H1 (cell line): ENCODE measurements around the gene CDCA3. TPM values are rescaled to one million over a fixed set of nuclear protein-coding genes. Genes with fewer than 3 reads are reported as not detected.

Experiments used
- CTCF ChIA-PET: fragments of 300-600 bp; sonication (Branson Sonifier 250); formaldehyde crosslinking; loops from one replicate; lab custom pipeline; 2021; ENCODE audit not compliant: partially characterized antibody; lab: Charles Lee
- POLR2A ChIA-PET: fragments of 300-600 bp; sonication (Branson Sonifier 250); formaldehyde crosslinking; loops from one replicate; lab custom pipeline; 2021; ENCODE audit warnings: inconsistent platforms; ENCODE audit not compliant: partially characterized antibody; lab: Charles Lee
- DNase-seq, 2 experiments: peaks; one replicate each; pipeline versions ENCODE4 v3.0.0 to v3.0.0-alpha.2; 2010 to 2022; ENCODE audit warnings: low spot score in 2 of 2, low read depth in 1 of 2, mixed read lengths in 1 of 2
- FAIRE-seq: peaks from 2 replicates; lab custom pipeline; 2011; peaks lifted over from hg19 to GRCh38; lab: Jason Lieb, UNC
- H2AFZ ChIP-seq: 2 replicates; pipeline ENCODE4 v1.8.1; 2012; ENCODE audit warnings: low read length, inconsistent platforms
- H2AK5ac ChIP-seq: 2 replicates; pipeline ENCODE4 v1.6.1; 2013; ENCODE audit warnings: low read depth, low read length
- H2BK120ac ChIP-seq: replicated peaks from 2 replicates; pipeline ENCODE3; 2013; ENCODE audit warnings: low read depth, low read length, inconsistent platforms
- H2BK12ac ChIP-seq: 2 replicates; pipeline ENCODE4 v1.6.1; 2013; ENCODE audit warnings: low read depth, low read length
- H2BK15ac ChIP-seq: 2 replicates; pipeline ENCODE4 v1.6.1; 2013; ENCODE audit warnings: low read length
- H2BK20ac ChIP-seq: 2 replicates; pipeline ENCODE4 v1.6.1; 2013; ENCODE audit warnings: low read length
- H2BK5ac ChIP-seq: 2 replicates; pipeline ENCODE4 v1.6.1; 2013; ENCODE audit warnings: low read depth, low read length
- H3K14ac ChIP-seq: 2 replicates; pipeline ENCODE4 v1.6.1; 2013; ENCODE audit warnings: inconsistent platforms; ENCODE audit not compliant: insufficient read length
- H3K18ac ChIP-seq: 2 replicates; pipeline ENCODE4 v1.6.1; 2013; ENCODE audit warnings: low read length; ENCODE audit errors: extremely low read depth
- H3K23ac ChIP-seq: 2 replicates; pipeline ENCODE4 v1.6.1; 2013; ENCODE audit warnings: inconsistent platforms; ENCODE audit not compliant: insufficient read length
- H3K23me2 ChIP-seq: 2 replicates; pipeline ENCODE4 v1.6.1; 2013; ENCODE audit warnings: low read depth, low read length
- H3K27ac ChIP-seq: 2 replicates; pipeline ENCODE4 v1.6.1; 2011; ENCODE audit warnings: low read depth, low read length, inconsistent platforms
- H3K27me3 ChIP-seq, 4 experiments: replicated peaks in 1 of 4; 1 replicate in 1 of 4; 2 replicates in 3 of 4; pipeline versions ENCODE4 v1.6.1 to v1.8.1; 2011 to 2013; ENCODE audit warnings: low read length in 3 of 4, mild to moderate bottlenecking in 3 of 4, inconsistent platforms in 2 of 4, mixed read lengths in 2 of 4, moderate library complexity in 1 of 4; ENCODE audit not compliant: control insufficient read depth in 3 of 4, insufficient read depth in 3 of 4; ENCODE audit errors: extremely low read depth in 1 of 4
- H3K36me3 ChIP-seq, 4 experiments: 2 replicates each; pipeline versions ENCODE4 v1.6.1 to v1.8.1; 2011 to 2013; ENCODE audit warnings: mild to moderate bottlenecking in 4 of 4, low read length in 3 of 4, moderate library complexity in 2 of 4, control low read depth in 1 of 4, inconsistent platforms in 1 of 4; ENCODE audit not compliant: insufficient read depth in 4 of 4, control insufficient read depth in 2 of 4
- H3K4ac ChIP-seq: replicated peaks from 2 replicates; pipeline ENCODE3; 2013; ENCODE audit warnings: low read length, low read depth, mixed read lengths, inconsistent platforms; ENCODE audit not compliant: insufficient read length
- H3K4me1 ChIP-seq, 4 experiments: replicated peaks in 1 of 4; 1 replicate in 1 of 4; 2 replicates in 3 of 4; pipeline versions ENCODE4 v1.6.1 to v1.8.1; 2011 to 2013; ENCODE audit warnings: low read length in 3 of 4, inconsistent platforms in 2 of 4, mixed read lengths in 1 of 4; ENCODE audit not compliant: insufficient read depth in 4 of 4, control insufficient read depth in 3 of 4
- H3K4me2 ChIP-seq, 2 experiments: 2 replicates each; pipeline versions ENCODE4 v1.6.1 to v1.8.1; 2011 to 2013; ENCODE audit warnings: low read depth in 2 of 2, low read length in 2 of 2, control low read depth in 1 of 2, inconsistent platforms in 1 of 2, mild to moderate bottlenecking in 1 of 2; ENCODE audit not compliant: insufficient read depth in 1 of 2
- H3K4me3 ChIP-seq, 4 experiments: fragments of 200-600, 300-600 bp in 1 of 4; sonication (generic), shearing (Covaris generic), sonication (Bioruptor Twin) in 1 of 4; 2 replicates each; pipeline versions ENCODE4 v1.5.1 to v1.8.1; 2011 to 2016; ENCODE audit warnings: low read length in 4 of 4, low read depth in 3 of 4, control low read depth in 2 of 4, inconsistent platforms in 2 of 4, mild to moderate bottlenecking in 2 of 4, mixed read lengths in 1 of 4, moderate library complexity in 1 of 4; ENCODE audit not compliant: insufficient read depth in 2 of 4; ENCODE audit errors: extremely low read depth in 1 of 4
- H3K56ac ChIP-seq: replicated peaks from 2 replicates; pipeline ENCODE3; 2013; ENCODE audit warnings: low read depth, mild to moderate bottlenecking, mixed read lengths, low read length, inconsistent platforms; ENCODE audit not compliant: insufficient read length
- H3K79me1 ChIP-seq: 2 replicates; pipeline ENCODE4 v1.6.1; 2013; ENCODE audit warnings: low read depth, low read length, control low read depth
- H3K79me2 ChIP-seq, 2 experiments: 2 replicates each; pipeline versions ENCODE4 v1.6.1 to v1.8.1; 2012 to 2013; ENCODE audit warnings: low read length in 2 of 2, mild to moderate bottlenecking in 2 of 2, inconsistent platforms in 1 of 2; ENCODE audit not compliant: insufficient read depth in 2 of 2, control insufficient read depth in 1 of 2
- H3K9ac ChIP-seq, 4 experiments: replicated peaks in 1 of 4; 1 replicate in 1 of 4; 2 replicates in 3 of 4; pipeline versions ENCODE4 v1.6.1 to v1.8.1; 2011 to 2013; ENCODE audit warnings: low read depth in 3 of 4, low read length in 3 of 4, control low read depth in 2 of 4, mild to moderate bottlenecking in 2 of 4, moderate library complexity in 2 of 4, inconsistent platforms in 1 of 4; ENCODE audit errors: extremely low read depth in 1 of 4
- H3K9me3 ChIP-seq, 2 experiments: 2 replicates each; pipeline versions ENCODE4 v1.6.1 to v1.8.1; 2012 to 2013; ENCODE audit warnings: mild to moderate bottlenecking in 2 of 2, moderate library complexity in 2 of 2, control low read depth in 1 of 2, inconsistent platforms in 1 of 2, low read depth in 1 of 2, low read length in 1 of 2, mixed read lengths in 1 of 2; ENCODE audit not compliant: insufficient read depth in 2 of 2
- H4K20me1 ChIP-seq, 2 experiments: replicated peaks in 1 of 2; 2 replicates each; pipeline versions ENCODE3 to v1.8.1; 2011 to 2013; ENCODE audit warnings: inconsistent platforms in 2 of 2, low read length in 2 of 2, mild to moderate bottlenecking in 1 of 2; ENCODE audit not compliant: insufficient read depth in 2 of 2, control insufficient read depth in 1 of 2
- H4K5ac ChIP-seq: 2 replicates; pipeline ENCODE4 v1.6.1; 2013; ENCODE audit warnings: low read length, low read depth, mixed read lengths, inconsistent platforms; ENCODE audit not compliant: insufficient read length
- H4K8ac ChIP-seq: 2 replicates; pipeline ENCODE4 v1.8.0; 2013; ENCODE audit warnings: mild to moderate bottlenecking, moderate library complexity, low read length, inconsistent platforms; ENCODE audit not compliant: insufficient read depth; ENCODE audit errors: extremely low read depth
- H4K91ac ChIP-seq: replicated peaks from 2 replicates; pipeline ENCODE3; 2013; ENCODE audit warnings: low read length, mixed read lengths, inconsistent platforms; ENCODE audit not compliant: insufficient read length
- ASH2L ChIP-seq: fragments of 200-600, 300-600 bp; sonication (generic); IDR thresholded peaks from one replicate; pipeline ENCODE4 v1.7.1; 2017; ENCODE audit warnings: low read length
- BACH1 ChIP-seq: IDR thresholded peaks from 2 replicates; pipeline ENCODE4 v1.6.1; 2012; ENCODE audit warnings: low read length, improper control_type of control experiment
- CBX8 ChIP-seq: fragments of 300-800, 300-1000 bp; sonication (generic); IDR thresholded peaks from 2 replicates; pipeline ENCODE4 v1.7.1; 2016; ENCODE audit warnings: low read depth, low read length, borderline replicate concordance
- CHD1 ChIP-seq: IDR thresholded peaks from 2 replicates; pipeline ENCODE4 v1.6.1; 2012; ENCODE audit warnings: low read depth, low read length, improper control_type of control experiment
- EGR1 ChIP-seq: IDR thresholded peaks from 2 replicates; pipeline ENCODE4 v1.6.1; 2011; ENCODE audit warnings: low read depth, low read length, borderline replicate concordance
- JUND ChIP-seq: IDR thresholded peaks from 2 replicates; pipeline ENCODE4 v1.6.1; 2011; ENCODE audit warnings: mild to moderate bottlenecking, improper control_type of control experiment, low read length
- KDM5A ChIP-seq: fragments of 200-600 bp; IDR thresholded peaks from 2 replicates; pipeline ENCODE4 v1.7.1; 2012; ENCODE audit warnings: mild to moderate bottlenecking, low read length, inconsistent platforms, mixed read lengths
- NRF1 ChIP-seq: IDR thresholded peaks from 2 replicates; pipeline ENCODE4 v1.6.1; 2011; ENCODE audit warnings: mild to moderate bottlenecking, low read depth, low read length, improper control_type of control experiment
- POLR2A ChIP-seq, 2 experiments: IDR thresholded peaks; 1 replicate in 1 of 2; 2 replicates in 1 of 2; pipeline ENCODE4 v1.6.1; 2011; ENCODE audit warnings: low read depth in 2 of 2, low read length in 2 of 2, mild to moderate bottlenecking in 2 of 2; ENCODE audit errors: control extremely low read depth in 1 of 2
- RFX5 ChIP-seq: IDR thresholded peaks from 2 replicates; pipeline ENCODE4 v1.6.1; 2011; ENCODE audit warnings: low read depth, low read length, improper control_type of control experiment, borderline replicate concordance
- RNF2 ChIP-seq: fragments of 200-900, 300-1000 bp; sonication (generic); IDR thresholded peaks from 2 replicates; pipeline ENCODE4 v1.7.1; 2016; ENCODE audit warnings: borderline replicate concordance, low read depth, mild to moderate bottlenecking, antibody characterized with exemption, low read length; ENCODE audit not compliant: poor library complexity, severe bottlenecking; ENCODE audit errors: missing control alignments
- SIN3A ChIP-seq, 2 experiments: IDR thresholded peaks in 1 of 2; conservative IDR thresholded peaks in 1 of 2; 2 replicates each; pipeline ENCODE4 v1.6.1; 2011 to 2012; ENCODE audit warnings: low read length in 2 of 2, improper control_type of control experiment in 1 of 2, low read depth in 1 of 2, mild to moderate bottlenecking in 1 of 2
- SIRT6 ChIP-seq: IDR thresholded peaks from one replicate; pipeline ENCODE4 v1.7.1; 2012; ENCODE audit warnings: low read length, inconsistent platforms
- TEAD4 ChIP-seq: IDR thresholded peaks from 2 replicates; pipeline ENCODE4 v1.6.1; 2012; ENCODE audit warnings: low read depth, low read length, inconsistent platforms, mixed read lengths
- WGBS, 2 experiments: shearing (Covaris generic) in 1 of 2; methylation state at CpG; one replicate each; pipeline versions ENCODE4 v1.1.6 to v1.1.7; 2013 to 2015; ENCODE audit warnings: low lambda C conversion rate in 2 of 2, mixed read lengths in 2 of 2, inconsistent platforms in 1 of 2, low coverage in 1 of 2, missing lambda C conversion rate in 1 of 2; ENCODE audit not compliant: insufficient replicate concordance in 2 of 2, insufficient coverage in 1 of 2, insufficient read length in 1 of 2; ENCODE audit errors: extremely low coverage in 1 of 2, missing lambda C conversion rate in 1 of 2; 5-methylcytosine and 5-hydroxymethylcytosine counted together
- polyA plus RNA-seq, 7 experiments: library from polyadenylated mRNA; depleted of rRNA in 3 of 7; stranded (reverse) in 5 of 7; unstranded in 2 of 7; fragments of >200 nt in 5 of 7; fragments of 200-250 nt in 2 of 7; gene quantifications; 1 replicate in 5 of 7; 2 replicates in 1 of 7; 4 replicates in 1 of 7; pipeline versions ENCODE4 v1.2.1 to v1.2.3, GENCODE V29; 2011 to 2013; ENCODE audit warnings: missing spikeins in 2 of 7, mixed read lengths in 2 of 7
- total RNA-seq: library from RNA; stranded (reverse); fragmentation: NEBNext Ultra II Directional; extraction: Animal tissue kit (Norgen Biotek cat#: 25700); gene quantifications from 2 replicates; pipeline ENCODE4 v1.2.1, GENCODE V29; 2021

CDCA3 gene
- total and polyA plus RNA-seq, 2 of the 8 experiments (the other 6 are each of a cell fraction or from before 2014, with no cell fraction given): 47.7 to 71.2 TPM

GRCh38 chr12:6861391-6861790, 10.3 kb upstream of the CDCA3 start:
- Histone ChIP-seq H3K23ac (no peak overlapping the region), H3K79me2 (no peaks in the 10 kb centered on the region), H3K23me2 (no peaks in the 10 kb centered on the region), H4K20me1 (peaks cover 0 to 2% of the 10 kb centered on the region in 2 experiments), H3K4ac (no peak overlapping the region), H3K14ac (no peak overlapping the region), H3K36me3 (peaks cover 28 to 74% (median 66%) of the 10 kb centered on the region in 4 experiments), H2AK5ac (no peak overlapping the region), H2BK5ac (no peak overlapping the region), H3K9ac (no peak overlapping the region), H4K5ac (no peak overlapping the region), H3K9me3 (no peaks in the 10 kb centered on the region), H2AFZ (no peak overlapping the region), H3K27me3 (no peaks in the 10 kb centered on the region), H3K4me2 (no peak overlapping the region), H3K56ac (no peak overlapping the region), H3K4me3 (no peak overlapping the region), H3K27ac (no peak overlapping the region), H3K79me1 (no peaks in the 10 kb centered on the region; the same call in 1 of the 2 replicates), H4K91ac (no peak overlapping the region), H3K4me1 (peaks cover 2 to 10% (median 6%) of the 10 kb centered on the region in 4 experiments; a peak in 6 of 7 replicates), H3K18ac (no peak overlapping the region), H2BK12ac (no peak overlapping the region), H2BK20ac (no peak overlapping the region), H4K8ac (no peak overlapping the region), H2BK120ac (no peak overlapping the region), H2BK15ac (no peak overlapping the region)
- DNase-seq (no peak), FAIRE-seq (no peak)
- no peak for TF ChIP-seq POLR2A (IDR thresholded peaks at IDR 0.05; ENCODE audit: control extremely low read depth in 1 of 2, low read depth in 2 of 2, low read length in 2 of 2)
- TF ChIP-seq JUND: no peak
- TF ChIP-seq EGR1: no peak
- TF ChIP-seq CBX8: no peak
- no peak for TF ChIP-seq RFX5
- no peak for TF ChIP-seq SIRT6
- no peak for TF ChIP-seq ASH2L
- TF ChIP-seq RNF2: no peak
- TF ChIP-seq SIN3A (conservative IDR thresholded peaks at IDR 0.05 in 1 of 2, IDR thresholded peaks at IDR 0.05 in 1 of 2; ENCODE audit: low read depth in 1 of 2, low read length in 2 of 2): no peak
- TF ChIP-seq BACH1: no peak
- TF ChIP-seq CHD1: no peak
- TF ChIP-seq KDM5A: no peak
- no peak for TF ChIP-seq NRF1
- TF ChIP-seq TEAD4: no peak
- 87% methylated on average over 9 of the region's 9 CpGs; no CpG with 5 or more reads in 1 of the 2 experiments for WGBS, 2 experiments
- CTCF ChIA-PET: interaction anchor here (0.5 to 4.5 kb wide), 8 partner anchors 10 to 108 kb away, joined by 3 to 27 read pairs (median 4); partner anchors contain the start of genes GNB3, MLF2 and SPSB2
- POLR2A ChIA-PET: interaction anchor here (0.7 to 18.9 kb wide), 4 partner anchors 7 to 82 kb away, joined by 3 to 588 read pairs (median 14); partner anchors contain the start of genes C12orf57, CDCA3, GNB3 and RNU7-1
